ENCODE results near the gene GPC5. TPM values are rescaled to one million over a fixed set of nuclear protein-coding genes. Genes with fewer than 3 reads are reported as not detected.

GPC5 gene
- polyA plus RNA-seq, 3 donors from 2014 or later = 0.58 TPM; not detected in 2

DNA sequence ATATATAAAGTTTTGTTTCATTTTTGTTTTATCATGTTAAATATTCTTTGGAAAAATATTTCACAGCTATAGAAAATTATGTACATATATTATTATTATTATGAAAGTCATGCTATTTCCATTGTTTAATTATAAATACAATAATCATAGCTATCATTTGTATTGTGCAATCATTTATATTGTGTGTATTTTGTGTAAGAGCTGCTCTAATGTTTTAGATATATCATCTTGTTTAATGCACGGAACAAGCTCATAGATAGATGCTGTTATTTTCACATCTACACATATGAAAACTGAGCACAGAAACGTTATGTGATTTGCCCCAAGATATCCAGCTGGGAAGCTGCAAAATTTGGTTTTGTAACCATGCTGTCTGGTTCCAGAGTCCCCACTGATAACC, 111.6 kb downstream of the GPC5 start:
- H3K9me3 Mint-ChIP-seq = peaks cover 0 to 11% (median 6%) of the 10 kb centered on the region in 6 donors
- DNase-seq = no peak
- peaks cover 0 to 2% (median 0%) of the 10 kb centered on the region in 3 donors for H3K27me3 Mint-ChIP-seq (ENCODE audit: low read depth in 3 of 3)
- H3K27ac Mint-ChIP-seq = no peak overlapping the region
- H3K4me3 Mint-ChIP-seq = no peak overlapping the region
- no peaks in the 10 kb centered on the region for H3K4me1 Mint-ChIP-seq
- no peaks in the 10 kb centered on the region for H3K36me3 Mint-ChIP-seq

GRCh38 chr13:91513790-91514189, 115.4 kb downstream of the GPC5 start:
- Mint-ChIP-seq H3K36me3 (no peaks in the 10 kb centered on the region), H3K4me3 (no peak overlapping the region), H3K27me3 (ENCODE audit: low read depth in 3 of 3) (peaks cover 0 to 2% (median 0%) of the 10 kb centered on the region in 3 donors), H3K27ac (no peak overlapping the region), H3K9me3 (peaks cover 0 to 10% (median 8%) of the 10 kb centered on the region in 6 donors), H3K4me1 (no peaks in the 10 kb centered on the region)
- DNase-seq = no peak

DNA sequence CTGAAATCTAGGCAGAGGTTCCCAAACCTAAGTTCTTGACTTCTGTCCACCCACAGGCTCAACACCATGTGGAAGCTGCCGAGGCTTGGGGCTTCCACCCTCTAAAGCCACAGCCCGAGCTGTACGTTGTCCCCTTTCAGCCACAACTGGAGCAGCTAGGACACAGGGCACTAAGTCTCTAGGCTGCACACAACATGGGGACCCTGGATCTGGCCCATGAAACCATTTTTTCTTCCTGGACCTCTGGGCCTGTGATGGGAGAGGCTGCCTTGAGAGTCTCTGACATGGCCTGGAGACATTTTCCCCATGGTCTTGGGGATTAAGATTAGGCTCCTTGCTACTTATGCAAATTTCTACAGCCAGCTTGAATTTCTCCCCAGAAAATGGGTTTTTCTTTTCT, 118.4 kb downstream of the GPC5 start:
- no peaks in the 10 kb centered on the region for H3K36me3 Mint-ChIP-seq
- peaks cover 0 to 14% (median 9%) of the 10 kb centered on the region in 6 donors for H3K9me3 Mint-ChIP-seq
- no peaks in the 10 kb centered on the region for H3K27me3 Mint-ChIP-seq (ENCODE audit: low read depth in 3 of 3)

GRCh38 chr13:91520952-91521351, 122.5 kb downstream of the GPC5 start:
- H3K4me3 Mint-ChIP-seq = no peak overlapping the region
- no peaks in the 10 kb centered on the region for H3K4me1 Mint-ChIP-seq
- DNase-seq = no peak
- H3K9me3 Mint-ChIP-seq = peaks cover 4 to 19% (median 10%) of the 10 kb centered on the region in 6 donors
- H3K36me3 Mint-ChIP-seq = no peaks in the 10 kb centered on the region
- no peaks in the 10 kb centered on the region for H3K27me3 Mint-ChIP-seq (ENCODE audit: low read depth in 3 of 3)
- no peak overlapping the region for H3K27ac Mint-ChIP-seq

More for the DNA sequence above, 118.4 kb downstream of the GPC5 start:
- Mint-ChIP-seq H3K27ac (no peak overlapping the region), H3K4me1 (no peaks in the 10 kb centered on the region), H3K4me3 (no peak overlapping the region)
- DNase-seq = no peak

GRCh38 chr13:91523116-91523515, 124.7 kb downstream of the GPC5 start:
- Mint-ChIP-seq H3K36me3 (no peaks in the 10 kb centered on the region), H3K4me3 (no peak overlapping the region), H3K27me3 (ENCODE audit: low read depth in 3 of 3) (no peaks in the 10 kb centered on the region), H3K4me1 (no peaks in the 10 kb centered on the region), H3K9me3 (peaks cover 0 to 21% (median 9%) of the 10 kb centered on the region in 6 donors), H3K27ac (no peak overlapping the region)
- DNase-seq = no peak

GRCh38 chr13:91526543-91527033, 128.2 kb downstream of the GPC5 start:
- H3K9me3 Mint-ChIP-seq = peaks cover 0 to 19% (median 13%) of the 10 kb centered on the region in 6 donors
- no peaks in the 10 kb centered on the region for H3K4me1 Mint-ChIP-seq
- no peak for DNase-seq
- no peak overlapping the region for H3K27ac Mint-ChIP-seq
- H3K4me3 Mint-ChIP-seq = no peak overlapping the region
- peaks cover 0 to 2% (median 0%) of the 10 kb centered on the region in 3 donors for H3K27me3 Mint-ChIP-seq (ENCODE audit: low read depth in 3 of 3)
- H3K36me3 Mint-ChIP-seq = no peaks in the 10 kb centered on the region

- Mint-ChIP-seq H3K9me3 (peaks cover 10 to 27% (median 12%) of the 10 kb centered on the region in 6 donors), H3K4me1 (no peaks in the 10 kb centered on the region), H3K36me3 (no peaks in the 10 kb centered on the region), H3K27ac (no peak overlapping the region), H3K4me3 (no peak overlapping the region), H3K27me3 (ENCODE audit: low read depth in 3 of 3) (peaks cover 0 to 2% (median 0%) of the 10 kb centered on the region in 3 donors)
- no peak for DNase-seq
These were observed 131.5 kb downstream of the GPC5 start for GRCh38 chr13:91529739-91530482.

GRCh38 chr13:91531646-91532045, 133.2 kb downstream of the GPC5 start:
- Mint-ChIP-seq H3K36me3 (no peaks in the 10 kb centered on the region), H3K4me3 (no peak overlapping the region), H3K9me3 (peaks cover 5 to 22% (median 12%) of the 10 kb centered on the region in 6 donors), H3K4me1 (no peaks in the 10 kb centered on the region), H3K27ac (no peak overlapping the region), H3K27me3 (ENCODE audit: low read depth in 3 of 3) (peaks cover 0 to 2% (median 0%) of the 10 kb centered on the region in 3 donors)
- no peak for DNase-seq

GRCh38 chr13:91533354-91533753, 134.9 kb downstream of the GPC5 start:
- no peak for DNase-seq
- H3K4me3 Mint-ChIP-seq = no peak overlapping the region
- H3K27ac Mint-ChIP-seq = no peak overlapping the region
- H3K36me3 Mint-ChIP-seq = no peaks in the 10 kb centered on the region
- H3K9me3 Mint-ChIP-seq = peaks cover 5 to 18% (median 13%) of the 10 kb centered on the region in 6 donors
- peaks cover 0 to 2% (median 0%) of the 10 kb centered on the region in 3 donors for H3K27me3 Mint-ChIP-seq (ENCODE audit: low read depth in 3 of 3)
- no peaks in the 10 kb centered on the region for H3K4me1 Mint-ChIP-seq

DNA sequence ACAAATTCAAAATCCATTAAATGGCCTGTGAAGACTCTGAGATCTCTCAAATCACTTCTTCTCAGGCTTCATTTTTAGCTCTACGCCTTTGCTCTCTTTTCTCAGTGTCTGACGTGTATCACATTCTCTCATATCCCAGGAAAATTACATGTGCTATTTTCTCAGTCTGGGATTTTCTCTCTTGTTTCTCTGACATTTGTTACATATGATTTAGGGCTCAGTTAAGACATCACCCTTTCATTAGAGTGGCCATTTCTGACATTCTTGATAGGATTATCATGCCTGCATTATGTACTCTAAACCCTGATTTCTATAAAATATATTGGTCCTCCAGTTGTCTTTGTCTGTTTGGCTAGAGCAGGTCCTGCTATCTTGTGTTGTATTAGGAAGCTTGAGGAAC, 136.6 kb downstream of the GPC5 start:
- H3K27me3 Mint-ChIP-seq (ENCODE audit: low read depth in 3 of 3) = no peaks in the 10 kb centered on the region
- DNase-seq = no peak
- H3K4me3 Mint-ChIP-seq = no peak overlapping the region
- H3K4me1 Mint-ChIP-seq = no peaks in the 10 kb centered on the region
- H3K9me3 Mint-ChIP-seq = peaks cover 5 to 16% (median 9%) of the 10 kb centered on the region in 6 donors
- no peaks in the 10 kb centered on the region for H3K36me3 Mint-ChIP-seq
- H3K27ac Mint-ChIP-seq = no peak overlapping the region

- no peak for DNase-seq
- H3K36me3 Mint-ChIP-seq = no peaks in the 10 kb centered on the region
- no peak overlapping the region for H3K27ac Mint-ChIP-seq
- H3K4me1 Mint-ChIP-seq = no peaks in the 10 kb centered on the region
- no peak overlapping the region for H3K4me3 Mint-ChIP-seq
- peaks cover 0 to 14% (median 6%) of the 10 kb centered on the region in 6 donors for H3K9me3 Mint-ChIP-seq
- H3K27me3 Mint-ChIP-seq (ENCODE audit: low read depth in 3 of 3) = no peaks in the 10 kb centered on the region
These were observed 139.0 kb downstream of the GPC5 start for GRCh38 chr13:91537376-91537775.

DNA sequence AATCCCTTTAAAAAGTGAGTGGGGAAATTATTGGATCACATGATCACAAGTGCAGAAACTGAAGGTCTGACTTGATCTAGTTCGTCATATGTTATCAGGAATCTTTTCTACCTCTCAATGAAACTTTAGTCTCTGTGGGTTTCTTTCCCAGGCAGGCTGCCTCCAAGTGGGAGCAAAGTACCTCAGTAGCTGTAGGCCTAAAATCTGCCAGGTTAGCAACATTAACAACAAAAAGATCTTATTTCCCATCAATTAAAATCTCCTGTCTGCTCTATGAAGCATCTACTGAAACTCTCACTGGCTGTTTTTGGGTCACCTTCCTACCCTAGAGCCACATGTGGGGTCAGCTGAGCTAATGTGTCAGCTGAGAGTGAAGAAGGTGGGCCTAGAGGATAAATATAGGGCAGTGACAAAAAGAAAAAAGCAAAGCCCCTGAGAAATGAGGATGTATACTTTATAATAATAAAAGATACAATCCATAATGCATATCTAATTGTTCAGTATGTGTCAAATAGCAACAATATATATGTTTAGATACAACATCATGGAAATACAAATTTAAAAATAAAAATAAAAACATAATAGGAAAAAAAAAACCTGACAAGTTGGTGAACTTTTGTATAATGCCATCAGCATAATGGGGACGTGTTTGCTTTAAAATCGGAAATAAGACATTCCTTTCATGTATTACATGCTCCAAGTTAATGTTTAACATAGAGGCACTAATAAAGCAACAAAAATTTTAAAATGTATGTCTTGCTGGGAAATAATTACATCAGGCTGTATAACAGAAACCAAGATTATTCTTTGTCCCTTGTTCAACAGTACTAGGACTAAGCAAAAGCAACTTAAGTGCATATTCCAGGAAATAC, 141.1 kb downstream of the GPC5 start:
- H3K36me3 Mint-ChIP-seq = no peaks in the 10 kb centered on the region
- DNase-seq = no peak
- H3K27ac Mint-ChIP-seq = no peak overlapping the region
- H3K4me1 Mint-ChIP-seq = no peaks in the 10 kb centered on the region
- H3K4me3 Mint-ChIP-seq = no peak overlapping the region
- peaks cover 0 to 6% (median 6%) of the 10 kb centered on the region in 6 donors for H3K9me3 Mint-ChIP-seq
- H3K27me3 Mint-ChIP-seq (ENCODE audit: low read depth in 3 of 3) = no peaks in the 10 kb centered on the region

GRCh38 chr13:91540158-91540736, 141.8 kb downstream of the GPC5 start:
- Mint-ChIP-seq H3K36me3 (no peaks in the 10 kb centered on the region), H3K4me1 (no peaks in the 10 kb centered on the region), H3K27me3 (ENCODE audit: low read depth in 3 of 3) (no peaks in the 10 kb centered on the region), H3K27ac (no peak overlapping the region), H3K4me3 (no peak overlapping the region), H3K9me3 (peaks cover 0 to 6% (median 2%) of the 10 kb centered on the region in 6 donors)
- no peak for DNase-seq

- Mint-ChIP-seq H3K9me3 (peaks cover 0 to 12% (median 7%) of the 10 kb centered on the region in 6 donors), H3K4me1 (no peaks in the 10 kb centered on the region), H3K27me3 (ENCODE audit: low read depth in 3 of 3) (no peaks in the 10 kb centered on the region), H3K4me3 (no peak overlapping the region), H3K27ac (no peak overlapping the region), H3K36me3 (no peaks in the 10 kb centered on the region)
- no peak for DNase-seq
These were observed 146.3 kb downstream of the GPC5 start for GRCh38 chr13:91544723-91545122.

Measured in immature natural killer cell (primary cell).